H1 (cell line): ENCODE measurements around the gene RGS7BP. TPM values are rescaled to one million over a fixed set of nuclear protein-coding genes. Genes with fewer than 3 reads are reported as not detected.

ENCODE experiments used
- CTCF ChIP-seq, 3 experiments: IDR thresholded peaks; 1 replicate in 2 of 3; 2 replicates in 1 of 3; pipeline versions ENCODE4 v1.5.1 to v1.6.1; 2011; ENCODE audit warnings: low read length in 3 of 3, mild to moderate bottlenecking in 3 of 3, inconsistent platforms in 2 of 3, low read depth in 1 of 3, moderate library complexity in 1 of 3; ENCODE audit not compliant: insufficient read depth in 1 of 3; ENCODE audit errors: control extremely low read depth in 1 of 3
- YY1 ChIP-seq: IDR thresholded peaks from 2 replicates; pipeline ENCODE4 v1.6.1; 2011; ENCODE audit warnings: low read depth, mild to moderate bottlenecking, low read length
- polyA plus RNA-seq, 7 experiments: library from polyadenylated mRNA; depleted of rRNA in 3 of 7; stranded (reverse) in 5 of 7; unstranded in 2 of 7; fragments of >200 nt in 5 of 7; fragments of 200-250 nt in 2 of 7; gene quantifications; 1 replicate in 5 of 7; 2 replicates in 1 of 7; 4 replicates in 1 of 7; pipeline versions ENCODE4 v1.2.1 to v1.2.3, GENCODE V29; 2011 to 2013; ENCODE audit warnings: missing spikeins in 2 of 7, mixed read lengths in 2 of 7
- total RNA-seq: library from RNA; stranded (reverse); fragmentation: NEBNext Ultra II Directional; extraction: Animal tissue kit (Norgen Biotek cat#: 25700); gene quantifications from 2 replicates; pipeline ENCODE4 v1.2.1, GENCODE V29; 2021

The RGS7BP gene
- total and polyA plus RNA-seq, 2 of the 8 experiments (the other 6 are each of a cell fraction or from before 2014, with no cell fraction given) = 0.65 to 2.3 TPM

- TF ChIP-seq CTCF (IDR thresholded peaks at IDR 0.05; ENCODE audit: control extremely low read depth in 1 of 3, insufficient read depth in 1 of 3, low read depth in 1 of 3, low read length in 3 of 3) (no peak), YY1 (no peak)
Measured at GRCh38 chr5:64646169-64646568, 140.4 kb downstream of the RGS7BP start (continued).
